ENCODE results near the gene ANOS1.
"Not testable (repeated sequence)": the region's sequence is repeated elsewhere in the genome, so short reads cannot be mapped to it uniquely, and the experiment has no call there.

The ANOS1 gene, protein sequence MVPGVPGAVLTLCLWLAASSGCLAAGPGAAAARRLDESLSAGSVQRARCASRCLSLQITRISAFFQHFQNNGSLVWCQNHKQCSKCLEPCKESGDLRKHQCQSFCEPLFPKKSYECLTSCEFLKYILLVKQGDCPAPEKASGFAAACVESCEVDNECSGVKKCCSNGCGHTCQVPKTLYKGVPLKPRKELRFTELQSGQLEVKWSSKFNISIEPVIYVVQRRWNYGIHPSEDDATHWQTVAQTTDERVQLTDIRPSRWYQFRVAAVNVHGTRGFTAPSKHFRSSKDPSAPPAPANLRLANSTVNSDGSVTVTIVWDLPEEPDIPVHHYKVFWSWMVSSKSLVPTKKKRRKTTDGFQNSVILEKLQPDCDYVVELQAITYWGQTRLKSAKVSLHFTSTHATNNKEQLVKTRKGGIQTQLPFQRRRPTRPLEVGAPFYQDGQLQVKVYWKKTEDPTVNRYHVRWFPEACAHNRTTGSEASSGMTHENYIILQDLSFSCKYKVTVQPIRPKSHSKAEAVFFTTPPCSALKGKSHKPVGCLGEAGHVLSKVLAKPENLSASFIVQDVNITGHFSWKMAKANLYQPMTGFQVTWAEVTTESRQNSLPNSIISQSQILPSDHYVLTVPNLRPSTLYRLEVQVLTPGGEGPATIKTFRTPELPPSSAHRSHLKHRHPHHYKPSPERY

DNA sequence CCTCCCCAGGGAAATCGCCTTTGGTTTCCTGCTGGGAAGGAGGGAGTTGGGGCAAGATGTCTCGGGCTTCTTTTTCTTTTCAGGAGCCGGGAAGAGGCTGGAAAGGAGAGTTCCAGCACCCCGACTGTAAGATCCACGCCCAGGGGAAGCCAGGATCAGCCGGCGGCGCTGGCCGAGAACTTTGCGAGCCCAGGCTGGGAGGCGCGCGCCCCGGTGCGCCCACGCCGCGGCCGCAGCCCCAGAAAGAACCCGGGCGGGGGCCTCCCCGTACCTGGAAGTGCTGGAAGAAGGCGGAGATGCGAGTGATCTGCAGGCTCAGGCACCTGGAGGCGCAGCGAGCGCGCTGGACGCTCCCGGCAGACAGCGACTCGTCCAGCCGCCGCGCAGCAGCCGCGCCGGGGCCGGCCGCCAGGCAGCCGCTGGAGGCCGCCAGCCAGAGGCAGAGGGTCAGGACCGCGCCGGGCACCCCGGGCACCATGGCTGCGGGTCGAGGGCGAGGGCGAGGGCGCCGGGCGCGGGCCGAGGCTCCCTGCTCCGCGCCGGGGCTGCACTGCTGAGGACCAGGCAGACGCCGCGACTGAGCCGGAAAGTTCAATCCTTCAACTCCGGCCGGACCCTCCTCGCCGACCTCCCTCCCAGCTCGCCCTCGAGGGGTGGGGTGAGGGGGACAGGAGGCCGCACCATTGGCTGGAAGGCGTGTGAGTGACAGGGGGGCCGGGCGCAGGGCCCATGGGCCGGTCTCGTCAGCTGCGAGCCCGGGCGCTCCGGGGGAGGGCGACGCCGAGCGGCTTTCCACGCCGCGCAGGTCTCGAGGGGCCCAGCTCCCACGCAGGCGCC lies at the start of gene ANOS1:
Gene ANOS1 (minus strand): TSS at position 579 of the 837 bp plus-strand sequence. CDS start 101 bp downstream, at position 478.
- H3K4me1 ChIP-seq (ENCODE audit: low read length), result no peaks in the 10 kb centered on the region
- no peak within 1 kb of the TSS for H3K27ac ChIP-seq (ENCODE audit: low read length)
- no peaks in the 10 kb centered on the region for H3K9me2 ChIP-seq (replicated peaks; ENCODE audit: insufficient read depth, low read length)
- H3K9ac ChIP-seq (ENCODE audit: low read length), result no peak within 1 kb of the TSS
- no peaks in the 10 kb centered on the region for H3F3A ChIP-seq (ENCODE audit: insufficient read depth, low read length)
- H3K27me3 ChIP-seq (replicated peaks; ENCODE audit: insufficient read depth, low read length), result no peaks in the 10 kb centered on the region
- H3K79me2 ChIP-seq (ENCODE audit: low read length), result no peaks in the 10 kb centered on the region
- H3K9me3 ChIP-seq (replicated peaks; ENCODE audit: insufficient read depth, low read length), result no peaks in the 10 kb centered on the region
- no peak within 1 kb of the TSS for H2AFZ ChIP-seq (ENCODE audit: low read length)
- TF ChIP-seq EZH2phosphoT487 (IDR thresholded peaks at IDR 0.05; ENCODE audit: low read length) (no peak), EZH2 (optimal IDR thresholded peaks at IDR 0.05; ENCODE audit: low read depth, low read length) (no peak), CTCF (IDR thresholded peaks at IDR 0.05; ENCODE audit: low read length) (no peak)
- H3K4me3 ChIP-seq (ENCODE audit: low read length), result peak within 1 kb of the TSS; percentile 39; the same call in 1 of the 2 replicates
- no peaks in the 10 kb centered on the region for H3K36me3 ChIP-seq (replicated peaks; ENCODE audit: insufficient read depth, low read length)
- DNase-seq, result peak; percentile 11
- peak within 1 kb of the TSS; percentile 43; the same call in 1 of the 2 replicates for H3K4me2 ChIP-seq (ENCODE audit: low read depth, low read length)
- no peaks in the 10 kb centered on the region for H4K20me1 ChIP-seq (ENCODE audit: insufficient read depth, low read length)

DNA sequence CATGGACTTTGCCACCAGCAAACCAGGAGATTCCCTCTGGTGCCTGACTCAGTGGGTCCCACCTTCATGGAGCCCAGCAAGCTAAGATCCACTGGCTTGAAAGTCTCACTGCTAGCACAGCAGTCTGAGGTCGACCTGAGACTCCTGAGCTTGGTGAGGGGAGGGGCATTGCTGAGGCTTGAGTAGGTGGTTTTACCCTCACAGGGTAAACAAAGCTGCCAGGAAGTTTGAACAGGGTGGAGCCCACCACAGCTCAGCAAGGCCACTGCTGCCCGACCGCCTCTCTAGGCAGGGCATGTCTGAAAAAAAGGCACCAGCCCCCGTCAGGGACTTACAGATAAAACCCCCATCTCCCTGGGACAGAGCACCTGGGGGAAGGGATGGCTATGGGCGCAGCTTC lies 41.2 kb upstream of the ANOS1 start:
- Histone ChIP-seq H3K27me3 (replicated peaks; ENCODE audit: insufficient read depth, low read length) (no peaks in the 10 kb centered on the region), H3K27ac (ENCODE audit: low read length) (no peak overlapping the region), H3K4me1 (ENCODE audit: low read length) (no peaks in the 10 kb centered on the region), H4K20me1 (ENCODE audit: insufficient read depth, low read length) (no peaks in the 10 kb centered on the region), H3K4me3 (ENCODE audit: low read length) (no peak overlapping the region), H3K36me3 (replicated peaks; ENCODE audit: insufficient read depth, low read length) (no peaks in the 10 kb centered on the region), H3K4me2 (ENCODE audit: low read depth, low read length) (no peak overlapping the region), H3F3A (ENCODE audit: insufficient read depth, low read length) (no peaks in the 10 kb centered on the region), H3K9ac (ENCODE audit: low read length) (no peak overlapping the region), H3K9me2 (replicated peaks; ENCODE audit: insufficient read depth, low read length) (no peaks in the 10 kb centered on the region), H3K79me2 (ENCODE audit: low read length) (no peaks in the 10 kb centered on the region), H3K9me3 (replicated peaks; ENCODE audit: insufficient read depth, low read length) (no peaks in the 10 kb centered on the region), H2AFZ (ENCODE audit: low read length) (no peak overlapping the region)
- TF ChIP-seq CTCF (IDR thresholded peaks at IDR 0.05; ENCODE audit: low read length) (no peak), EZH2phosphoT487 (IDR thresholded peaks at IDR 0.05; ENCODE audit: low read length) (no peak), EZH2 (optimal IDR thresholded peaks at IDR 0.05; ENCODE audit: low read depth, low read length) (no peak)
- DNase-seq, result no peak

- H4K20me1 ChIP-seq (ENCODE audit: insufficient read depth, low read length), result no peaks in the 10 kb centered on the region
- H3K36me3 ChIP-seq (replicated peaks; ENCODE audit: insufficient read depth, low read length), result no peaks in the 10 kb centered on the region
- H3K9ac ChIP-seq (ENCODE audit: low read length), result no peak overlapping the region
- H3K9me3 ChIP-seq (replicated peaks; ENCODE audit: insufficient read depth, low read length), result no peaks in the 10 kb centered on the region
- no peak overlapping the region for H3K4me2 ChIP-seq (ENCODE audit: low read depth, low read length)
- no peak for DNase-seq
- H2AFZ ChIP-seq (ENCODE audit: low read length), result no peak overlapping the region
- H3K27ac ChIP-seq (ENCODE audit: low read length), result no peak overlapping the region
- H3K9me2 ChIP-seq (replicated peaks; ENCODE audit: insufficient read depth, low read length), result no peaks in the 10 kb centered on the region
- TF ChIP-seq EZH2phosphoT487 (IDR thresholded peaks at IDR 0.05; ENCODE audit: low read length) (no peak), EZH2 (optimal IDR thresholded peaks at IDR 0.05; ENCODE audit: low read depth, low read length) (no peak), CTCF (IDR thresholded peaks at IDR 0.05; ENCODE audit: low read length) (no peak)
- no peaks in the 10 kb centered on the region for H3F3A ChIP-seq (ENCODE audit: insufficient read depth, low read length)
- H3K4me1 ChIP-seq (ENCODE audit: low read length), result no peaks in the 10 kb centered on the region
- H3K4me3 ChIP-seq (ENCODE audit: low read length), result no peak overlapping the region
- no peaks in the 10 kb centered on the region for H3K79me2 ChIP-seq (ENCODE audit: low read length)
- H3K27me3 ChIP-seq (replicated peaks; ENCODE audit: insufficient read depth, low read length), result no peaks in the 10 kb centered on the region
These were observed 28.1 kb upstream of the ANOS1 start for GRCh38 chrX:8760021-8760420.

GRCh38 chrX:8758706-8759105 lies 26.8 kb upstream of the ANOS1 start:
- H3K79me2 ChIP-seq (ENCODE audit: low read length); H3K4me3 ChIP-seq (ENCODE audit: low read length); H3K9me2 ChIP-seq (replicated peaks; ENCODE audit: insufficient read depth, low read length); H3K4me1 ChIP-seq (ENCODE audit: low read length); H3F3A ChIP-seq (ENCODE audit: insufficient read depth, low read length); DNase-seq; H3K4me2 ChIP-seq (ENCODE audit: low read depth, low read length); H2AFZ ChIP-seq (ENCODE audit: low read length); H3K27me3 ChIP-seq (replicated peaks; ENCODE audit: insufficient read depth, low read length); H3K27ac ChIP-seq (ENCODE audit: low read length); H3K9ac ChIP-seq (ENCODE audit: low read length); H3K9me3 ChIP-seq (replicated peaks; ENCODE audit: insufficient read depth, low read length); H3K36me3 ChIP-seq (replicated peaks; ENCODE audit: insufficient read depth, low read length); H4K20me1 ChIP-seq (ENCODE audit: insufficient read depth, low read length): not testable (repeated sequence)
